Measurements from ENCODE around the gene RBPJ. TPM values are rescaled to one million over a fixed set of nuclear protein-coding genes. Genes with fewer than 3 reads are reported as not detected.
"Not testable (repeated sequence)": the region's sequence is repeated elsewhere in the genome, so short reads cannot be mapped to it uniquely, and the experiment has no call there.

Gene RBPJ
- polyA plus RNA-seq, 1 experiment, result 218 TPM

DNA sequence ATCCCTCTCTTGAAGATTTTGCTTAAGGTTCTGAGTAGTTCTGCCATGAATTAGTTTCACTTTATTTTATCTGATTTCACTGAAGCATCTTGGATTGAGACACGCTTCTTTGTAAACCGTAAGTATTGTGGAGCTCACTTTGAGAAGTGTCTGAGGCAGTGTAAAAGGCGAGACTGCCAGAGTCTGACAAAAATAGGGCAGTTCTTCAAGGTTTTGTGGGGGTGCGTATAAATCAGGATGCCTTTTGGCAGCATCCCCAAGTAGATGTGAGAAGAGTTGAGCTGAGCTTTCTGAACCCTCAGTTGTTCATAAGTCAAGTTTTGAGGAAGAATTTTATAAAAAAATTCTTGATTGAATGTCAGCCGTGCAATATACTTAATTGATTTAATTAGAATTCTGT, 76.3 kb downstream of the RBPJ start:
- no peak overlapping the region for H3K4me3 ChIP-seq (ENCODE audit: low read depth, low read length)
- H3K27me3 ChIP-seq (ENCODE audit: control insufficient read depth, insufficient read depth, low read length), result no peaks in the 10 kb centered on the region
- H3K9me3 ChIP-seq (ENCODE audit: control insufficient read depth, insufficient read depth, low read length), result no peaks in the 10 kb centered on the region
- POLR2A ChIA-PET, result no interaction called here
- TF ChIP-seq, protein P1, sequence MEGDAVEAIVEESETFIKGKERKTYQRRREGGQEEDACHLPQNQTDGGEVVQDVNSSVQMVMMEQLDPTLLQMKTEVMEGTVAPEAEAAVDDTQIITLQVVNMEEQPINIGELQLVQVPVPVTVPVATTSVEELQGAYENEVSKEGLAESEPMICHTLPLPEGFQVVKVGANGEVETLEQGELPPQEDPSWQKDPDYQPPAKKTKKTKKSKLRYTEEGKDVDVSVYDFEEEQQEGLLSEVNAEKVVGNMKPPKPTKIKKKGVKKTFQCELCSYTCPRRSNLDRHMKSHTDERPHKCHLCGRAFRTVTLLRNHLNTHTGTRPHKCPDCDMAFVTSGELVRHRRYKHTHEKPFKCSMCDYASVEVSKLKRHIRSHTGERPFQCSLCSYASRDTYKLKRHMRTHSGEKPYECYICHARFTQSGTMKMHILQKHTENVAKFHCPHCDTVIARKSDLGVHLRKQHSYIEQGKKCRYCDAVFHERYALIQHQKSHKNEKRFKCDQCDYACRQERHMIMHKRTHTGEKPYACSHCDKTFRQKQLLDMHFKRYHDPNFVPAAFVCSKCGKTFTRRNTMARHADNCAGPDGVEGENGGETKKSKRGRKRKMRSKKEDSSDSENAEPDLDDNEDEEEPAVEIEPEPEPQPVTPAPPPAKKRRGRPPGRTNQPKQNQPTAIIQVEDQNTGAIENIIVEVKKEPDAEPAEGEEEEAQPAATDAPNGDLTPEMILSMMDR (IDR thresholded peaks at IDR 0.05; ENCODE audit: low read depth, low read length), result no peak
- CTCF ChIA-PET, result interaction anchor here (1.0 to 2.8 kb wide), 2 partner anchors 10 to 14 kb away, joined by 3 to 7 read pairs; no protein-coding TSS in a partner anchor
- H3K27ac ChIP-seq (ENCODE audit: low read depth, low read length), result no peak overlapping the region
- DNase-seq (ENCODE audit: low read depth, low spot score), result no peak

DNA sequence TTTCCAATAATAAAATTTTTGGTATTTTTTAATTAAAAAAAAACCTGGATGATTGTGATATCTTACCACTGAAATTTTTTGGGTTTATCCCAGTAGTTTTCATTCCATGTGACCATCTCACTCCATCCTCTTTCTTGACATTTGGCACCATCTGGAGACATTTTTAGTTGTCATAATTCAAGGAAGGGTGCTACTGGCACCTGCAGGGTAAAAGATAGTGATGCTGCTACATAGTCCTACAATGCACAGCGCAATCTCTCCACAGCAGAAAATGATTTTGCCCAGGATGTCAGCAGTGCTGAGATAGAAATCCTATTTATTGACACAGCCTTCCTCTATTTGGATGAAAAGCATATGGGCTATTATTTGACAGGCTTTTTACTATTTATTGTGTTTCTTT, 79.3 kb downstream of the RBPJ start:
- H3K9me3 ChIP-seq (ENCODE audit: control insufficient read depth, insufficient read depth, low read length), result no peaks in the 10 kb centered on the region
- no peak overlapping the region for H3K4me3 ChIP-seq (ENCODE audit: low read depth, low read length)
- POLR2A ChIA-PET, result no interaction called here
- CTCF ChIA-PET, result interaction anchor here (0.7 to 1.1 kb wide), 4 partner anchors 11 to 474 kb away, joined by 3 read pairs; no protein-coding TSS in a partner anchor
- TF ChIP-seq, protein P1 (IDR thresholded peaks at IDR 0.05; ENCODE audit: low read depth, low read length), result no peak
- no peak for DNase-seq (ENCODE audit: low read depth, low spot score)
- no peaks in the 10 kb centered on the region for H3K27me3 ChIP-seq (ENCODE audit: control insufficient read depth, insufficient read depth, low read length)
- no peak overlapping the region for H3K27ac ChIP-seq (ENCODE audit: low read depth, low read length)

DNA sequence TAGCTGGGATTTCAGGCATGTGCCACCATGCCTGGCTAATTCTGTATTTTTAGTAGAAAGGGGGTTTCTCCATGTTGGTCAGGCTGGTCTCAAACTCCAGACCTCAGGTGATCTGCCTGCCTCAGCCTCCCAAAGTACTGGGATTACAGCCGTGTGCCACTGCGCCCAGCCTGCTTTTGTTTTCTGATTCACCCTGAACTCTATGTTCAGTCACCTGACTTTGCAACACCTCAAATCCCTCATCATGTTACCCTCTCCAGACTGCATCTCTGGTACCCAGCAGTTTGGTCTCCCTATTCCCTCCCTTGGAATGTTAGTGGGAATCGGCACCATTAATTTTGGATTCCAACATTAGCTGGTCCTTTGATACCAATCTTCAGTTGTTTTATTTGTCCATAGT, 81.2 kb downstream of the RBPJ start:
- CTCF ChIA-PET, result interaction anchor here (0.5 to 0.9 kb wide), 3 partner anchors 9 to 514 kb away, joined by 3 to 5 read pairs (median 4); no protein-coding TSS in a partner anchor
- POLR2A ChIA-PET; DNase-seq (ENCODE audit: low read depth, low spot score): not testable (repeated sequence)

DNA sequence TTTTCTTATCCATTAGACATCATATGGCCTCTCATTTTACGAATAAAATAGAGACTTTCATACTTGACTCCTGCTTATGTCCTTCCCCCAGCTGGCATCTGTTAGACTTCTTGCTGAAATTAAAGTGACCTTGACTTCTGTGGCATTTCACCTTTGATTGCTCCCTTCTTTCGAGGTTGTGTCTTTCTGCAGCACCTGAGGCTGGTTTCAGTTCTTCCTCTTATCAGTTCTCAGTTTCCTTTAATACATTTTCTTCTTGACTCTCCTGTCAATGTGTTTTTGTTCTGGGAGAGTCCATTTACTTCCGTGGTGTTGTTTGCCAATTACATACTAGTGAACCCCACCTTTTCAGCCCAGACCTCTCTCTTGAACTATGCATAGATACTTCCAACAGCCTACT, 81.6 kb downstream of the RBPJ start:
- Histone ChIP-seq H3K27me3 (ENCODE audit: control insufficient read depth, insufficient read depth, low read length) (no peaks in the 10 kb centered on the region), H3K9me3 (ENCODE audit: control insufficient read depth, insufficient read depth, low read length) (peaks cover 5% of the 10 kb centered on the region; the same call in 1 of the 2 replicates), H3K27ac (ENCODE audit: low read depth, low read length) (no peak overlapping the region), H3K4me3 (ENCODE audit: low read depth, low read length) (no peak overlapping the region)
- TF ChIP-seq, protein P1 (IDR thresholded peaks at IDR 0.05; ENCODE audit: low read depth, low read length), result no peak
- ChIA-PET CTCF (interaction anchor here (0.9 kb wide), 1 partner anchor 8 kb away, joined by 5 read pairs; no protein-coding TSS in a partner anchor), POLR2A (no interaction called here)
- no peak for DNase-seq (ENCODE audit: low read depth, low spot score)

More for the DNA sequence above, 81.2 kb downstream of the RBPJ start:
- not testable (repeated sequence) for H3K4me3 ChIP-seq (ENCODE audit: low read depth, low read length); H3K9me3 ChIP-seq (ENCODE audit: control insufficient read depth, insufficient read depth, low read length); H3K27ac ChIP-seq (ENCODE audit: low read depth, low read length); H3K27me3 ChIP-seq (ENCODE audit: control insufficient read depth, insufficient read depth, low read length)

DNA sequence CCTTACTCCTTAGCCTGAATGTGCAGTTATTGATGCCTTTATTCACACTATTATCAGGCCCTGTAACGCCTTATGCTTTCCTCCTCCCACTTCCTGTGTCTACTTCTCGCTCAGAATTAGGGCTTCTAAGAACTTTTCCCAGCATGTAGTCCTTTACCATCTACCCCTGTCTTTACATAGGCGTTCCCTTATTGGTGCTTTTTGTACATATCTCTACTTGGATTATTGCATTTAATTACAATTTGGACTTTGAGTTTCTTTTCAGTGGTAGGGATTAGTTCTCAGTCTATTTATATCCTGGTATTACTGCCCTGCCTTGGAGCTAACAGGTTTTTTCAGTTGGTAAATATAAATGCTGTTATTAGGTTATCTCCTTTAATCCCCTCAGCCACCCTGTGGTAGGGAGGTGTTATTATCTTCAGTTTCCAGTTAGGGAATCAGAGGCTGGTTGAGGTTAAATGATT, 84.0 kb downstream of the RBPJ start:
- no peak for DNase-seq (ENCODE audit: low read depth, low spot score)
- no peak overlapping the region for H3K4me3 ChIP-seq (ENCODE audit: low read depth, low read length)
- H3K9me3 ChIP-seq (ENCODE audit: control insufficient read depth, insufficient read depth, low read length), result peaks cover 5% of the 10 kb centered on the region; the same call in 1 of the 2 replicates
- TF ChIP-seq, protein P1 (IDR thresholded peaks at IDR 0.05; ENCODE audit: low read depth, low read length), result no peak
- ChIA-PET CTCF (interaction anchor here (1.2 to 1.3 kb wide), 2 partner anchors 74 to 375 kb away, joined by 5 to 6 read pairs; no protein-coding TSS in a partner anchor), POLR2A (no interaction called here)
- H3K27ac ChIP-seq (ENCODE audit: low read depth, low read length), result no peak overlapping the region
- no peaks in the 10 kb centered on the region for H3K27me3 ChIP-seq (ENCODE audit: control insufficient read depth, insufficient read depth, low read length)
